ENCODE measurements around the gene CYB5A.

The CYB5A gene

DNA sequence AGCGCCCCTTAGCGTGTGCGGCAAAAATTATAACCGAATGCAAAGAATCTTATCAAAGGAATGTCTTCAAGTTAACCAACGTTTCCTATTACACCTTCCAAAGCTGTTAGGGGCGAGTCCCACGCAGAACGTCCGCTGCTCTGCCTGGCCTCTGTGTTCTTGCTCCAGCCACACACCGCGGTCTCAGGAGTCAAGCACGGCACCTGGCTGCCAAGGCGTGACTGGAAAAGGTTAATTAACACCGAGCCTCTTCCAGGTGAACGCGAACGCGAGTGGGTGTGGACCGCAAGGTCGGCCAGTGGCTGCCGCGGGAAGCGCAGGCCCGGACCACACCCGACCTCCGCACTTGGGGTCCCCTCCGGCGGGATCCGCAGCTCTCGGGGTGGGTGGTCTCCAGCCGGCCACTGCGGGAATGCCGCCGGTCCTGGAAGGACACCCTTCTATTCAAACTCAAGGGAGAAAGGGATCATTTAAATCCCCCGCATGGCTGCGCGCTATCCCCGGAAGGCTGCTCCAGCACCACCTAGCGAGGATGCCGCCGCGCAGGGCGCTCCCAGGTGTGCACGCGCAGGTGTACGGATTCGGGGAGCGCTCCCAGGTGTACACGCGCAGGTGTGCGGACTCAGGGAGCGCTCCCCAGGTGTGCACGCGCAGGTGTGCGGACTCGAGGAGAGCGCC is 830 bp downstream of the CYB5A start:
- peak overlapping the region; percentile 59 for H3K14ac ChIP-seq (ENCODE audit: low read length)

DNA sequence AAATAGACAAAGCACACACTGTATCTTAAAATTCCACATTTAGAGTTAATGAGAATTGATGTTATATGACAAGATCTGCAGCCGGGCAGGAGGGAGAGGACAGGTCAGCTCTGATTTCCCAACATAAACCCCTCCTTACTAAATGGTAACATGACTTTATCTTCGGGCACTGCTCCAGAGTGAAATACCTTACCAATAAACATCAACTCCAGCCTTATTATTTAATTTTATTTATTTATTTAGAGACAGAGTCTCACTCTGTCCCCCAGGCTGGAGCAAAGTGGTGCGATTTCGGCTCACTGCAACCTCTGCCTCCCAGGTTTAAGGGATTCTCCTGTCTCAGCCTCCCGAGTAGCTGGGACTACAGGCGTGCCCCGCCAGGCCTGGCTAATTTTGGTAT is 1.7 kb downstream of the CYB5A start:
- Histone ChIP-seq H4K8ac (ENCODE audit: low read depth, low read length) (no peak overlapping the region), H4K91ac (ENCODE audit: low read depth, low read length) (no peak overlapping the region), H3K79me2 (ENCODE audit: control insufficient read depth, insufficient read depth, low read length, poor library complexity) (peaks cover 5% of the 10 kb centered on the region), H2BK120ac (ENCODE audit: insufficient read depth, low read length, poor library complexity) (no peak overlapping the region), H3K4ac (ENCODE audit: low read depth, low read length) (peak overlapping the region; percentile 44), H3K14ac (ENCODE audit: low read length) (no peak overlapping the region), H3K4me3 (ENCODE audit: low read depth, low read length) (no peak overlapping the region), H2AFZ (ENCODE audit: insufficient read depth, low read length, poor library complexity) (no peak overlapping the region), H3K18ac (ENCODE audit: low read length) (no peak overlapping the region), H4K12ac (ENCODE audit: low read depth, low read length) (no peak overlapping the region), H3K27ac (ENCODE audit: low read depth, low read length) (no peak overlapping the region), H2BK12ac (ENCODE audit: low read length) (no peak overlapping the region), H2BK5ac (ENCODE audit: low read depth, low read length, poor library complexity) (no peak overlapping the region), H2AK5ac (ENCODE audit: low read length) (no peak overlapping the region), H3K9ac (ENCODE audit: low read length) (no peak overlapping the region), H3K4me1 (ENCODE audit: control insufficient read depth in 1 of 2, insufficient read depth in 2 of 2, low read length in 2 of 2) (peaks cover 0 to 5% of the 10 kb centered on the region in 2 experiments), H3K27me3 (ENCODE audit: insufficient read depth, low read length) (no peaks in the 10 kb centered on the region), H3K79me1 (ENCODE audit: low read length) (peaks cover 9% of the 10 kb centered on the region), H3K4me2 (ENCODE audit: low read length) (no peak overlapping the region), H3K9me3 (ENCODE audit: insufficient read depth, low read depth, low read length) (no peaks in the 10 kb centered on the region), H3K36me3 (ENCODE audit: control insufficient read depth in 1 of 2, insufficient read depth in 2 of 2, low read length in 2 of 2) (no peaks in the 10 kb centered on the region), H3K23ac (ENCODE audit: low read length) (no peak overlapping the region)
- WGBS (ENCODE audit: extremely low coverage, insufficient coverage, insufficient read length), result no CpG with 5 or more reads among the region's 7 CpGs
- DNase-seq, result peak in 1 of 2 donors; percentile 13

More for the DNA sequence above, 830 bp downstream of the CYB5A start:
- no peak overlapping the region for H2BK5ac ChIP-seq (ENCODE audit: low read depth, low read length, poor library complexity)
- H3K4me3 ChIP-seq (ENCODE audit: low read depth, low read length), result peak overlapping the region; percentile 96
- H3K79me2 ChIP-seq (ENCODE audit: control insufficient read depth, insufficient read depth, low read length, poor library complexity), result peaks cover 5% of the 10 kb centered on the region
- no peak overlapping the region for H2BK12ac ChIP-seq (ENCODE audit: low read length)
- peaks cover 9% of the 10 kb centered on the region for H3K79me1 ChIP-seq (ENCODE audit: low read length)
- WGBS (ENCODE audit: extremely low coverage, insufficient coverage, insufficient read length), result no CpG with 5 or more reads among the region's 57 CpGs
- no peak overlapping the region for H3K23ac ChIP-seq (ENCODE audit: low read length)
- peak overlapping the region; percentile 74 for H3K4me2 ChIP-seq (ENCODE audit: low read length)
- H2AK5ac ChIP-seq (ENCODE audit: low read length), result no peak overlapping the region
- peak; percentile 44 to 66 for DNase-seq
- no peak overlapping the region for H4K91ac ChIP-seq (ENCODE audit: low read depth, low read length)
- H2AFZ ChIP-seq (ENCODE audit: insufficient read depth, low read length, poor library complexity), result peak overlapping the region; percentile 97
- peak overlapping the region; percentile 71 for H3K18ac ChIP-seq (ENCODE audit: low read length)
- peak overlapping the region; percentile 23 for H2BK120ac ChIP-seq (ENCODE audit: insufficient read depth, low read length, poor library complexity)
- H4K12ac ChIP-seq (ENCODE audit: low read depth, low read length), result no peak overlapping the region
- peak overlapping the region; percentile 81 for H4K8ac ChIP-seq (ENCODE audit: low read depth, low read length)
- no peak overlapping the region for H3K27ac ChIP-seq (ENCODE audit: low read depth, low read length)
- H3K4me1 ChIP-seq (ENCODE audit: control insufficient read depth in 1 of 2, insufficient read depth in 2 of 2, low read length in 2 of 2), result peaks cover 0 to 5% of the 10 kb centered on the region in 2 experiments
- H3K4ac ChIP-seq (ENCODE audit: low read depth, low read length), result no peak overlapping the region
- H3K9ac ChIP-seq (ENCODE audit: low read length), result no peak overlapping the region
- no peaks in the 10 kb centered on the region for H3K36me3 ChIP-seq (ENCODE audit: control insufficient read depth in 1 of 2, insufficient read depth in 2 of 2, low read length in 2 of 2)
- no peaks in the 10 kb centered on the region for H3K9me3 ChIP-seq (ENCODE audit: insufficient read depth, low read depth, low read length)
- H3K27me3 ChIP-seq (ENCODE audit: insufficient read depth, low read length), result no peaks in the 10 kb centered on the region

DNA sequence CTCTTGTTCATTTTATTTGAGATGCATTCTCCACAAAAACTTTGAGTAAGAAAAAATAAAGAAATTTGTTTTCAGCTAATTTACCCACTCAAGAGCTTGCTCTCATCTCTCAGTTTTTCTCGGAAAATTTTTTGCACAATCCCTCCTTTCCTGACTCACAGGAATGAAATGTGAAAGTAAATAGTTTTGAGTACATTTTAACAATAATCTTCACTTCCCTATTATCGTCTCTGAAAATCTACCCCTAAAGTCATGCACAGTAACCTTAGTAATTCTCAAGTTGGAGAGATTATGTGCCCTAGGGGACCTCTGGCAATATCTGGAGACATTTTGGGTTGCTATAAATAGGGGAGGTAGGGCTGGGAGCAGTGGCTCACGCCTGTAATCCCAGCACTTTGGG is 2.6 kb downstream of the CYB5A start:
- H2BK5ac ChIP-seq (ENCODE audit: low read depth, low read length, poor library complexity), result no peak overlapping the region
- peaks cover 9% of the 10 kb centered on the region for H3K79me1 ChIP-seq (ENCODE audit: low read length)
- H3K14ac ChIP-seq (ENCODE audit: low read length), result no peak overlapping the region
- H2AFZ ChIP-seq (ENCODE audit: insufficient read depth, low read length, poor library complexity), result no peak overlapping the region
- H3K9me3 ChIP-seq (ENCODE audit: insufficient read depth, low read depth, low read length), result no peaks in the 10 kb centered on the region
- no peaks in the 10 kb centered on the region for H3K27me3 ChIP-seq (ENCODE audit: insufficient read depth, low read length)
- H3K4me3 ChIP-seq (ENCODE audit: low read depth, low read length), result no peak overlapping the region
- peaks cover 5% of the 10 kb centered on the region for H3K79me2 ChIP-seq (ENCODE audit: control insufficient read depth, insufficient read depth, low read length, poor library complexity)
- no peak overlapping the region for H2AK5ac ChIP-seq (ENCODE audit: low read length)
- H3K23ac ChIP-seq (ENCODE audit: low read length), result no peak overlapping the region
- peak; percentile 4 to 87 for DNase-seq
- WGBS (ENCODE audit: extremely low coverage, insufficient coverage, insufficient read length), result no CpG with 5 or more reads among the region's 3 CpGs
- peaks cover 5 to 8% of the 10 kb centered on the region in 2 experiments for H3K4me1 ChIP-seq (ENCODE audit: control insufficient read depth in 1 of 2, insufficient read depth in 2 of 2, low read length in 2 of 2)
- H4K12ac ChIP-seq (ENCODE audit: low read depth, low read length), result no peak overlapping the region
- H3K36me3 ChIP-seq (ENCODE audit: control insufficient read depth in 1 of 2, insufficient read depth in 2 of 2, low read length in 2 of 2), result no peaks in the 10 kb centered on the region
- H3K9ac ChIP-seq (ENCODE audit: low read length), result no peak overlapping the region
- no peak overlapping the region for H4K91ac ChIP-seq (ENCODE audit: low read depth, low read length)
- no peak overlapping the region for H4K8ac ChIP-seq (ENCODE audit: low read depth, low read length)
- H3K27ac ChIP-seq (ENCODE audit: low read depth, low read length), result no peak overlapping the region
- H2BK12ac ChIP-seq (ENCODE audit: low read length), result no peak overlapping the region
- H2BK120ac ChIP-seq (ENCODE audit: insufficient read depth, low read length, poor library complexity), result no peak overlapping the region
- H3K4me2 ChIP-seq (ENCODE audit: low read length), result no peak overlapping the region
- H3K4ac ChIP-seq (ENCODE audit: low read depth, low read length), result no peak overlapping the region
- H3K18ac ChIP-seq (ENCODE audit: low read length), result no peak overlapping the region

DNA sequence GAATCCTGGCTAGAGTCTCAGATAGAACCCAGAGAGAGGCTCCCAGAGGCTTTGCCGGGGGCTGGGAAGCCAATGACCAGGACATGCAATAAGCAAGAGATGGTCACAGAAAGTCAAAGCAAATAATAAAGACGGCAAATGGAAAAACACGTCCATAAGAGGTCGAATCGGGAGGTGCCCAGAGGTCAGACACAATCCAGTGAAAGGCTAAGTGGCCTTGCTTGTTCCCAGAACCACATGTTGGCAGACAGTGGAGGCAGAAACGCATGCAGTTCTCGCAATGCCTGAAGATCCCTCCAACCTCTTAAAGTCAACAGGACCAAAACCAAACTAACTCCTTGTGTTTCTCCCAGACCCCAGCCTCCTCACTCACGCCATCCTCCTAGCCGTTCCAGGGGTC is 3.0 kb downstream of the CYB5A start:
- Histone ChIP-seq H3K9ac (ENCODE audit: low read length) (no peak overlapping the region), H3K79me1 (ENCODE audit: low read length) (peaks cover 9% of the 10 kb centered on the region), H4K8ac (ENCODE audit: low read depth, low read length) (no peak overlapping the region), H2BK120ac (ENCODE audit: insufficient read depth, low read length, poor library complexity) (no peak overlapping the region), H3K14ac (ENCODE audit: low read length) (no peak overlapping the region), H4K12ac (ENCODE audit: low read depth, low read length) (no peak overlapping the region), H3K27ac (ENCODE audit: low read depth, low read length) (no peak overlapping the region), H3K18ac (ENCODE audit: low read length) (no peak overlapping the region), H2BK12ac (ENCODE audit: low read length) (no peak overlapping the region), H3K36me3 (ENCODE audit: control insufficient read depth in 1 of 2, insufficient read depth in 2 of 2, low read length in 2 of 2) (no peaks in the 10 kb centered on the region), H2AK5ac (ENCODE audit: low read length) (no peak overlapping the region), H4K91ac (ENCODE audit: low read depth, low read length) (no peak overlapping the region), H2BK5ac (ENCODE audit: low read depth, low read length, poor library complexity) (no peak overlapping the region), H3K9me3 (ENCODE audit: insufficient read depth, low read depth, low read length) (no peaks in the 10 kb centered on the region), H3K4me3 (ENCODE audit: low read depth, low read length) (no peak overlapping the region), H2AFZ (ENCODE audit: insufficient read depth, low read length, poor library complexity) (no peak overlapping the region), H3K79me2 (ENCODE audit: control insufficient read depth, insufficient read depth, low read length, poor library complexity) (peaks cover 5% of the 10 kb centered on the region), H3K27me3 (ENCODE audit: insufficient read depth, low read length) (no peaks in the 10 kb centered on the region), H3K4me2 (ENCODE audit: low read length) (no peak overlapping the region), H3K23ac (ENCODE audit: low read length) (no peak overlapping the region), H3K4ac (ENCODE audit: low read depth, low read length) (no peak overlapping the region), H3K4me1 (ENCODE audit: control insufficient read depth in 1 of 2, insufficient read depth in 2 of 2, low read length in 2 of 2) (peaks cover 6 to 8% of the 10 kb centered on the region in 2 experiments)
- WGBS (ENCODE audit: extremely low coverage, insufficient coverage, insufficient read length), result no CpG with 5 or more reads among the region's 9 CpGs
- DNase-seq, result peak; percentile 37 to 49
